VCaP (cell line): ENCODE measurements around the gene TMED6.
"Not testable (repeated sequence)": the region's sequence is repeated elsewhere in the genome, so short reads cannot be mapped to it uniquely, and the experiment has no call there.

Source experiments
- H3K27ac ChIP-seq: fragments of 450-650 bp; 2 replicates; pipeline ENCODE4 v1.5.1; 2017
- TF ChIP-seq, protein P1 (sequence below): fragments of 450-650 bp; conservative IDR thresholded peaks from 2 replicates; pipeline ENCODE4 v1.5.1; 2017; ENCODE audit warnings: mild to moderate bottlenecking, moderate library complexity

Gene TMED6

DNA sequence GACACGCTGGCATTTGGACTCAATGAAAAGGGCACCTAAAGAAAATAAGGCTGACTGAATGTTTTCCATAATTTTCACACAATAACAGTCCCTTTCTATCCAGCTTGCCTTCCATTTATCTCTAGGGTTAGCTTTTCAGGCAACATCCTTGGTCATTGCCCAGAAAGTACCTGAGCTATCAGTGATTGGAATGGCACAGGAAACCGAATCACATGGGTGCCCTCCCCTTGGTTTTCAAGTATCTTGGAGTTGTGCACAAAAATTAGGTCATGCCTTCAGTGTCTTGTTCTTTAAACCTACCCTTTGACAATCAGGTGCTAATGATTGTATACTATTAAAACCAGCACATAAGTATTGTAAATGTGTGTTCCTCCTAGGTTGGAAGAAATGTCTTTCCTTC, 43.7 kb downstream of the TMED6 start:
- TF ChIP-seq, protein P1, sequence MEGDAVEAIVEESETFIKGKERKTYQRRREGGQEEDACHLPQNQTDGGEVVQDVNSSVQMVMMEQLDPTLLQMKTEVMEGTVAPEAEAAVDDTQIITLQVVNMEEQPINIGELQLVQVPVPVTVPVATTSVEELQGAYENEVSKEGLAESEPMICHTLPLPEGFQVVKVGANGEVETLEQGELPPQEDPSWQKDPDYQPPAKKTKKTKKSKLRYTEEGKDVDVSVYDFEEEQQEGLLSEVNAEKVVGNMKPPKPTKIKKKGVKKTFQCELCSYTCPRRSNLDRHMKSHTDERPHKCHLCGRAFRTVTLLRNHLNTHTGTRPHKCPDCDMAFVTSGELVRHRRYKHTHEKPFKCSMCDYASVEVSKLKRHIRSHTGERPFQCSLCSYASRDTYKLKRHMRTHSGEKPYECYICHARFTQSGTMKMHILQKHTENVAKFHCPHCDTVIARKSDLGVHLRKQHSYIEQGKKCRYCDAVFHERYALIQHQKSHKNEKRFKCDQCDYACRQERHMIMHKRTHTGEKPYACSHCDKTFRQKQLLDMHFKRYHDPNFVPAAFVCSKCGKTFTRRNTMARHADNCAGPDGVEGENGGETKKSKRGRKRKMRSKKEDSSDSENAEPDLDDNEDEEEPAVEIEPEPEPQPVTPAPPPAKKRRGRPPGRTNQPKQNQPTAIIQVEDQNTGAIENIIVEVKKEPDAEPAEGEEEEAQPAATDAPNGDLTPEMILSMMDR: no peak

DNA sequence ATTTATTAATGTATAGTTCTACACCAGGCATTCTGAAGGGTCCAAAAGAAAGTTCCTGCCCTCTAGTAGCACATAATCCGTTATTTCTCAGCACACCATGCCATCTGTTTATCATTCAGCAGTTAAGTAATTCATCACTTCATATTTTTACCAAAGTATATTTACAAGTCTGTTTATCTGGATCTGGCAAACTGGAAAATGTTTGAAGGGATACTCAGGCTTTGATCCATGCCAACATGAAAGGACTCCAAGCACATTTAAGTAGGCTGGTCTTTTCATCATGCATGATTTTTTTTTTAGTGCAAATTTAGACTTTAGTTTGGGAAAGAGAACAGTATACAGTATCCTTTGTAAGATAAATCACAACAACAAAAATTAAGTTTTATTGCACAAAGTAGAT, 44.5 kb downstream of the TMED6 start:
- no peak overlapping the region for H3K27ac ChIP-seq
- TF ChIP-seq, protein P1: no peak

More for the DNA sequence above, 43.7 kb downstream of the TMED6 start:
- H3K27ac ChIP-seq: no peak overlapping the region

DNA sequence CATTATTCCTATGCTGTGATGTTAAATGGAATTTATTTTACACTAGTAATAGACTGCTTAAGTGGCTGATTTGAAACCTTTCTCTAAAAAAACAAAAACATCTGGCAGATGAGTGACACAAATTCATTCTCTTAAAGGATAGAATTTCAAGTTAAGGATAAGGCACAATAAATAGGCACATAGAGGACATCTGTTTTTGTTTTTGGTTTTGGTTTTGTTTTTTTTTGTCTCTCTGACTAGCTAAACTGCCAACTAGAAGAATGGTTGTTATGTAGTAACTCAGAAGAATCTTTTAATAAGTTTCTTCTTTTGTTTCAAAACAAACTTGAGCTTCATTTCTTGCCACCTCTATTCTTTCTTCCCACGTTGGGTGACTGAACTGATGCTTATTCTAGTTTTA, 45.6 kb downstream of the TMED6 start:
- H3K27ac ChIP-seq: no peak overlapping the region
- TF ChIP-seq, protein P1: no peak

DNA sequence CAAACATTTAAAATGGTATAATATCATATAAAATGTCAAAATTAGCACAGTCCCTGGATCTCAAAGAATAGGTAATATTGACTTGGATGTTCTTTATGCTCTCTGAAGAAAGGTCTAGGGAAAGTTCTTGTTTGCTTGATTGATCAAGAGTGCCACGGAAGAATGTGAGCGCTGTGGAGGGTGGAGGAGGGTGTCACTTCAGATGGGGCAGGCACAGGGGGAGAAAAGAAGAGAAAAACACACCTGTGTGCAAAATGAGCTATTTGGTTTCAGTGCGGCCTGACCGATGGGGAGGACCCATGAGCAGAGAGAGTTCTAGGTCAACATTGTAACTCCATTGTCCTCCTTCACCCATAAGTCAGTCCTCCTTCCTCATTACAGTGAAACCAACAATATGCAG, 49.3 kb downstream of the TMED6 start:
- TF ChIP-seq, protein P1: no peak
- H3K27ac ChIP-seq: no peak overlapping the region

DNA sequence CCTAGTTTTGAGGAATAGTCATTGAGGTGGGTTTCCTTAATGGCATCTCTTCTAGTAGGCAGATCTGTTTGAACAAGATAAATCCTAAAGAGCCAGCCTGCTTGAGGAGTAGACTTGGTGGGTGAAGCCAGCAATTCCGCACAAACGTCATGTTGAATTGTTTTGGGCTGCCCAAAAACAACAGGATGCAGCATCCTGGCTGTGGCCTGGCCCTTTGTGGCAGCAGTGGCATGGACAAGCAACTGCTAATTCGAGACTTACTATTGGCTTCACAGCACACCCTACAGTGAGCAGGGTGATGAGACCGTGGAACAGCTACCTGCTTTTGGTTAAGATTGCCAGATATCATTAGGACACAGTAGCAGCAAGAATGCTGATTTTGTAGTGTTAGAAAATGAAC, 49.7 kb downstream of the TMED6 start:
- TF ChIP-seq, protein P1: no peak

DNA sequence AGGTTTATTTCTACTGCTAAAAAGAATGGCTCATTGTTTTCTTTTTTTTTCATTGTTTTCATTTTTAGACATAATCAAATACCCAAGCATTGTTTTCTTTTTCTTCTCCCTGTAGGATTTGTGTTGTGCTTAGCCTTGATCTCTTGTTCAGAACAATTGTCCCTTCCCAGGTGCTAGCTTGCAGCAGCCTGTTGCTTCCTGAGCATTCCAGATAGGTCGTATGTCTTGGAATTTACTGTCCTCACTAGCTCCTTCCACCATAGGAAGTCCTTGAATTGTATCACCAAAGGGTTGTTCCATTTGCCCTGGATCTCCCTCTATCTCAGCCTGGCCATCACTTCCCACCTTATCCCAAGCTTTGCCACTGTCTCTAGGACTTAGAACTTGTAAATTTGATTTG, 50.4 kb downstream of the TMED6 start:
- no peak overlapping the region for H3K27ac ChIP-seq
- TF ChIP-seq, protein P1: no peak

More for the DNA sequence above, 49.7 kb downstream of the TMED6 start:
- no peak overlapping the region for H3K27ac ChIP-seq

DNA sequence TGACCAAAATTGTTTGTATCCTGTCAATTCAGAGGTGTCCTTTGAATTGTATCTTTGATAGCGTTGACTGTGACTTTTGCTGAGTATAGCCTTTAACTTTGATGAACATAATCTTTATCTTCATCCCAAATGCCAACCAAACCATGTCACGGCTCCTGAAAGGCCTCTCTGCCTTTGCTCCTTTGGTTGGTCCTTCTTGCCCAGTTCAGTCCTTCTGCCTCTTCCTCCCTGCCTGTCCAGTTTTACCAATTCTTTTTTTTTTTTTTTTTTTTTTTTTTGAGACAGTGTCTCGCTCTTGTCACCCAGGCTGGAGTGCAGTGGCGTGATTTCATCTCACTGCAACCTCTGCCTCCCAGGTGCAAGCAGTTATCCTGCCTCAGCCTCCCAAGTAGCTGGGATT, 53.3 kb downstream of the TMED6 start:
- no peak overlapping the region for H3K27ac ChIP-seq
- TF ChIP-seq, protein P1: no peak

DNA sequence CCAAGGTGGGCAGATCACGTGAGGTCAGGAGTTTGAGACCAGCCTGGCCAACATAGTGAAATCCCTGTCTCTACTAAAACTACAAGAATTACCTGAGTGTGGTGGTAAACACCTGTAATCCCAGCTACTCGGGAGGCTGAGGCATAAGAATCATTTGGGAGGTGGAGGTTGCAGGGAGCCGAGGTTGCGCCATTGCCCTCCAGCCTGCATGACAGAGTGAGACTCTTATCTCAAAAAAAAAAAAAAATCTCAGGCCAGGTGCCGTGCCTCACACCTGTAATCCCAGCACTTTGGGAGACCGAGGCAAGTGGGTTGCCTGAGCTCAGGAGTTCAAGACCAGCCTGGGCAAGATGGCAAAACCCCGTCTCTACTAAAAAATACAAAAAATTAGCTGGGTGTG, 54.8 kb downstream of the TMED6 start:
- H3K27ac ChIP-seq: not testable (repeated sequence)
